Measurements from ENCODE around the gene BDKRB2. TPM values are rescaled to one million over a fixed set of nuclear protein-coding genes. Genes with fewer than 3 reads are reported as not detected.

The BDKRB2 gene
- total and polyA plus RNA-seq, 2 experiments from 2014 or later, result 0.14 to 0.21 TPM

DNA sequence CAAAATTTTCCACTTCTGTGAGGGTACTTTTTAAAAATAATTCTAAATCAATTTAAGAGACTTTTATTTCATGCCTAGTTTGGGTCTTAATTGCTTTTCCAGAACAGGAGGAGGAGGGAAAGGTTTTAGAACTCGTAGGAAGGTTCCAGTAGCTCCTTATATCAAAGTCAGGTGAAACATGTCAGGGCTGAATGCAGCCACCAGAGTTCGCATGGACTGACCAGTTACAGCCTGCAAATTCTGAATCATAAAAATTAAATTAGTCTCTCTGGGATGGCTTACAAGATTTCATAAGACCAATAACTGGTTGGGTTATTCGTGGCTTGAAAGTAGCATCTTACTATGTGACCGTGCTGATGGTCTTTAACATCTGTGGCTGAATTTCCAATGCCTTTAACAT lies 51.8 kb downstream of the BDKRB2 start:
- Histone ChIP-seq H3K4me1 (ENCODE audit: insufficient read depth) (no peaks in the 10 kb centered on the region), H3K9me2 (ENCODE audit: insufficient read depth) (0 out of 2 replicates have a peak, but pooled peaks cover 5% of the 10 kb centered on the region), H3F3A (replicated peaks; ENCODE audit: low read depth) (no peaks in the 10 kb centered on the region), H3K4me3 (no peak overlapping the region), H3K79me2 (replicated peaks; ENCODE audit: insufficient read depth) (no peaks in the 10 kb centered on the region), H3K27ac (ENCODE audit: low read depth) (no peak overlapping the region), H3K27me3 (ENCODE audit: insufficient read depth) (no peaks in the 10 kb centered on the region), H2AFZ (no peak overlapping the region), H4K20me1 (replicated peaks; ENCODE audit: insufficient read depth) (no peaks in the 10 kb centered on the region), H3K4me2 (no peak overlapping the region), H3K36me3 (ENCODE audit: insufficient read depth) (no peaks in the 10 kb centered on the region)
- DNase-seq (ENCODE audit: low spot score) (no peak), ATAC-seq (no peak)
- Mint-ChIP-seq H3K4me1 (peaks cover 9% of the 10 kb centered on the region), H3K36me3 (ENCODE audit: low read depth) (no peaks in the 10 kb centered on the region; the same call in 2 of the 3 replicates), H3K27ac (no peak overlapping the region), H3K4me3 (no peak overlapping the region), H3K9me3 (no peaks in the 10 kb centered on the region; the same call in 1 of the 3 replicates), H3K27me3 (ENCODE audit: insufficient read depth, low read depth, poor library complexity) (peaks cover 8% of the 10 kb centered on the region)
- TF ChIP-seq, protein P1, sequence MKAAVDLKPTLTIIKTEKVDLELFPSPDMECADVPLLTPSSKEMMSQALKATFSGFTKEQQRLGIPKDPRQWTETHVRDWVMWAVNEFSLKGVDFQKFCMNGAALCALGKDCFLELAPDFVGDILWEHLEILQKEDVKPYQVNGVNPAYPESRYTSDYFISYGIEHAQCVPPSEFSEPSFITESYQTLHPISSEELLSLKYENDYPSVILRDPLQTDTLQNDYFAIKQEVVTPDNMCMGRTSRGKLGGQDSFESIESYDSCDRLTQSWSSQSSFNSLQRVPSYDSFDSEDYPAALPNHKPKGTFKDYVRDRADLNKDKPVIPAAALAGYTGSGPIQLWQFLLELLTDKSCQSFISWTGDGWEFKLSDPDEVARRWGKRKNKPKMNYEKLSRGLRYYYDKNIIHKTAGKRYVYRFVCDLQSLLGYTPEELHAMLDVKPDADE (IDR thresholded peaks at IDR 0.05), result no peak
- TF ChIP-seq ZNF331 (CRISPR knock-in tag; IDR thresholded peaks at IDR 0.05; ENCODE audit: low read depth) (no peak), EZH2phosphoT487 (IDR thresholded peaks at IDR 0.05; ENCODE audit: unreplicated experiment) (no peak), REST (IDR thresholded peaks at IDR 0.05; ENCODE audit: unreplicated experiment) (no peak), EZH2 (IDR thresholded peaks at IDR 0.05; ENCODE audit: low read depth, unreplicated experiment) (no peak), JUNB (IDR thresholded peaks at IDR 0.05; ENCODE audit: unreplicated experiment) (no peak), STAT1 (IDR thresholded peaks at IDR 0.05; ENCODE audit: unreplicated experiment) (no peak), ZNF114 (CRISPR knock-in tag; IDR thresholded peaks at IDR 0.05) (no peak), ZNF462 (CRISPR knock-in tag; IDR thresholded peaks at IDR 0.05) (no peak), CREB1 (CRISPR knock-in tag; IDR thresholded peaks at IDR 0.05; ENCODE audit: low read depth) (no peak), POLR2AphosphoS5 (IDR thresholded peaks at IDR 0.05; ENCODE audit: low read depth) (no peak), NANOG (IDR thresholded peaks at IDR 0.05; ENCODE audit: borderline replicate concordance) (no peak)
- TF ChIP-seq, protein P2, sequence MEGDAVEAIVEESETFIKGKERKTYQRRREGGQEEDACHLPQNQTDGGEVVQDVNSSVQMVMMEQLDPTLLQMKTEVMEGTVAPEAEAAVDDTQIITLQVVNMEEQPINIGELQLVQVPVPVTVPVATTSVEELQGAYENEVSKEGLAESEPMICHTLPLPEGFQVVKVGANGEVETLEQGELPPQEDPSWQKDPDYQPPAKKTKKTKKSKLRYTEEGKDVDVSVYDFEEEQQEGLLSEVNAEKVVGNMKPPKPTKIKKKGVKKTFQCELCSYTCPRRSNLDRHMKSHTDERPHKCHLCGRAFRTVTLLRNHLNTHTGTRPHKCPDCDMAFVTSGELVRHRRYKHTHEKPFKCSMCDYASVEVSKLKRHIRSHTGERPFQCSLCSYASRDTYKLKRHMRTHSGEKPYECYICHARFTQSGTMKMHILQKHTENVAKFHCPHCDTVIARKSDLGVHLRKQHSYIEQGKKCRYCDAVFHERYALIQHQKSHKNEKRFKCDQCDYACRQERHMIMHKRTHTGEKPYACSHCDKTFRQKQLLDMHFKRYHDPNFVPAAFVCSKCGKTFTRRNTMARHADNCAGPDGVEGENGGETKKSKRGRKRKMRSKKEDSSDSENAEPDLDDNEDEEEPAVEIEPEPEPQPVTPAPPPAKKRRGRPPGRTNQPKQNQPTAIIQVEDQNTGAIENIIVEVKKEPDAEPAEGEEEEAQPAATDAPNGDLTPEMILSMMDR (conservative IDR thresholded peaks at IDR 0.05; ENCODE audit: low read depth in 2 of 2), result no peak

All from GM23338 (cell line).